HCT116 (cell line): ENCODE data around the gene RXRA. TPM values are rescaled to one million over a fixed set of nuclear protein-coding genes. Genes with fewer than 3 reads are reported as not detected.

Experiments
- ATAC-seq: fragments of 200-7000 bp; cut with Tn5 transposase; 2 replicates; pipeline ENCODE4 v1.9.1; 2020; ENCODE audit warnings: mild to moderate bottlenecking, moderate library complexity
- BruUV-seq: library from RNA; stranded (reverse); fragments of 400-500 nt; replicated peaks from 2 replicates; lab custom pipeline; 2021; lab: Mats Ljungman, UMichigan
- CTCF ChIA-PET: fragments of 300-600 bp; sonication (Branson Sonifier 250); formaldehyde crosslinking; loops from one replicate; lab custom pipeline; 2021; ENCODE audit warnings: antibody characterized with exemption; lab: Charles Lee
- POLR2A ChIA-PET: fragments of 300-600, 350-600 bp; sonication (Branson Sonifier 250); formaldehyde crosslinking; loops from one replicate; lab custom pipeline; 2021; ENCODE audit warnings: antibody characterized with exemption; lab: Charles Lee
- RAD21 ChIA-PET, 2 experiments: fragments of 300-600 bp; sonication (Branson Sonifier 250); formaldehyde crosslinking; loops; one replicate each; lab custom pipeline; 2023; ENCODE audit warnings: low total read pairs in 2 of 2; ENCODE audit not compliant: uncharacterized antibody in 2 of 2, unreplicated experiment in 2 of 2, low non-redundant PET in 1 of 2; lab: Charles Lee
- DNase-seq: peaks from one replicate; pipeline ENCODE4 v3.0.0-alpha.2; 2010; ENCODE audit warnings: low read depth, low spot score
- H2AFZ ChIP-seq: fragments of 200-600 bp; shearing (Covaris generic), sonication (generic); 2 replicates; pipeline ENCODE4 v1.6.1; 2017; ENCODE audit warnings: low read depth, mixed run types, mixed read lengths, antibody characterized with exemption, low read length; ENCODE audit not compliant: poor library complexity, severe bottlenecking
- H3K27ac ChIP-seq: 2 replicates; pipeline ENCODE4 v1.5.1; 2012; ENCODE audit warnings: low read depth, low read length
- H3K27me3 ChIP-seq: fragments of 200-600 bp; sonication (generic); 2 replicates; pipeline ENCODE4 v1.6.1; 2016; ENCODE audit warnings: mixed run types, low read length, mixed read lengths; ENCODE audit not compliant: insufficient read depth
- H3K36me3 ChIP-seq, 2 experiments: fragments of 200-500 bp in 1 of 2; fragments of 200-600 bp in 1 of 2; sonication (Bioruptor generic) in 1 of 2; sonication (generic) in 1 of 2; 2 replicates each; pipeline versions ENCODE4 v1.5.1 to v1.6.1; 2014 to 2016; ENCODE audit warnings: low read length in 2 of 2, inconsistent platforms in 1 of 2, mixed read lengths in 1 of 2, mixed run types in 1 of 2; ENCODE audit not compliant: insufficient read depth in 2 of 2, control insufficient read depth in 1 of 2
- H3K4me1 ChIP-seq, 2 experiments: fragments of 200-600 bp in 1 of 2; sonication (generic) in 1 of 2; 2 replicates each; pipeline versions ENCODE4 v1.5.1 to v1.6.1; 2012 to 2017; ENCODE audit warnings: low read length in 2 of 2, inconsistent platforms in 1 of 2, mild to moderate bottlenecking in 1 of 2, mixed read lengths in 1 of 2, mixed run types in 1 of 2, moderate library complexity in 1 of 2; ENCODE audit not compliant: insufficient read depth in 2 of 2, control insufficient read depth in 1 of 2
- H3K4me2 ChIP-seq: fragments of 200-600 bp; sonication (generic); 2 replicates; pipeline ENCODE4 v1.6.1; 2017; ENCODE audit warnings: mixed run types, low read length, mixed read lengths
- H3K4me3 ChIP-seq, 2 experiments: fragments of 200-600 bp in 1 of 2; sonication (generic) in 1 of 2; replicated peaks in 1 of 2; 2 replicates each; pipeline ENCODE4 v1.5.1; 2011 to 2016; ENCODE audit warnings: low read length in 2 of 2, control low read depth in 1 of 2, low read depth in 1 of 2, mild to moderate bottlenecking in 1 of 2, mixed read lengths in 1 of 2, mixed run types in 1 of 2
- H3K79me2 ChIP-seq: fragments of 200-600 bp; sonication (generic); 2 replicates; pipeline ENCODE4 v1.6.1; 2017; ENCODE audit warnings: mild to moderate bottlenecking, mixed run types, low read length, moderate library complexity, mixed read lengths; ENCODE audit not compliant: insufficient read depth
- H3K9ac ChIP-seq: fragments of 200-600 bp; sonication (generic); 2 replicates; pipeline ENCODE4 v1.6.1; 2016; ENCODE audit warnings: low read length, mixed read lengths
- H3K9me2 ChIP-seq: fragments of 200-600 bp; sonication (generic), shearing (Covaris generic); 2 replicates; pipeline ENCODE4 v1.6.1; 2017; ENCODE audit warnings: mixed run types, mild to moderate bottlenecking, moderate library complexity; ENCODE audit not compliant: insufficient read depth
- H3K9me3 ChIP-seq, 2 experiments: fragments of 200-500 bp in 1 of 2; fragments of 200-600 bp in 1 of 2; sonication (Bioruptor generic) in 1 of 2; sonication (generic) in 1 of 2; 2 replicates each; pipeline ENCODE4 v1.6.1; 2014 to 2017; ENCODE audit warnings: low read length in 2 of 2, mixed read lengths in 2 of 2, inconsistent platforms in 1 of 2, low read depth in 1 of 2, mild to moderate bottlenecking in 1 of 2, mixed run types in 1 of 2, moderate library complexity in 1 of 2; ENCODE audit not compliant: control insufficient read depth in 1 of 2, insufficient read depth in 1 of 2
- H4K20me1 ChIP-seq: fragments of 200-600 bp; sonication (generic), shearing (Covaris generic); 2 replicates; pipeline ENCODE4 v1.6.1; 2017; ENCODE audit warnings: mixed run types, mild to moderate bottlenecking, moderate library complexity; ENCODE audit not compliant: insufficient read depth
- CEBPB ChIP-seq: IDR thresholded peaks from 2 replicates; pipeline ENCODE4 v1.6.1; 2012; ENCODE audit warnings: low read depth
- CTCF ChIP-seq, 3 experiments: fragments of 200-600 bp in 1 of 3; sonication (generic) in 1 of 3; IDR thresholded peaks in 2 of 3; conservative IDR thresholded peaks in 1 of 3; 2 replicates each; pipeline ENCODE4 v1.5.1; 2012 to 2017; ENCODE audit warnings: low read depth in 2 of 3, low read length in 2 of 3, antibody characterized with exemption in 1 of 3, borderline replicate concordance in 1 of 3, control low read depth in 1 of 3, mild to moderate bottlenecking in 1 of 3, mixed read lengths in 1 of 3, mixed run types in 1 of 3, moderate library complexity in 1 of 3; ENCODE audit not compliant: insufficient read depth in 1 of 3
- EGR1 ChIP-seq: IDR thresholded peaks from 2 replicates; pipeline ENCODE4 v1.6.1; 2012; ENCODE audit warnings: low read depth
- ELF1 ChIP-seq: IDR thresholded peaks from 2 replicates; pipeline ENCODE4 v1.6.1; 2012; ENCODE audit warnings: low read depth, borderline replicate concordance
- EZH2 ChIP-seq: fragments of 200-600 bp; sonication (generic); IDR thresholded peaks from 2 replicates; pipeline ENCODE4 v1.6.1; 2017; ENCODE audit warnings: antibody characterized with exemption, mixed run types
- EZH2phosphoT487 ChIP-seq: fragments of 200-600 bp; IDR thresholded peaks from 2 replicates; pipeline ENCODE4 v1.6.1; 2018; ENCODE audit warnings: antibody characterized with exemption, borderline replicate concordance
- FOSL1 ChIP-seq: IDR thresholded peaks from 2 replicates; pipeline ENCODE4 v1.6.1; 2012; ENCODE audit warnings: low read depth
- JUND ChIP-seq: IDR thresholded peaks from 2 replicates; pipeline ENCODE4 v1.6.1; 2012
- POLR2AphosphoS5 ChIP-seq: IDR thresholded peaks from 2 replicates; pipeline ENCODE4 v1.6.1; 2011; ENCODE audit warnings: mild to moderate bottlenecking, low read depth, low read length, moderate library complexity
- RAD21 ChIP-seq: IDR thresholded peaks from 2 replicates; pipeline ENCODE4 v1.6.1; 2012; ENCODE audit warnings: low read depth, mild to moderate bottlenecking
- SP1 ChIP-seq: IDR thresholded peaks from 2 replicates; pipeline ENCODE4 v1.6.1; 2012; ENCODE audit warnings: low read depth
- SRF ChIP-seq: IDR thresholded peaks from 2 replicates; pipeline ENCODE4 v1.6.1; 2012; ENCODE audit warnings: low read depth
- TCF7L2 ChIP-seq: IDR thresholded peaks from 2 replicates; pipeline ENCODE4 v1.7.0; 2011; ENCODE audit warnings: borderline replicate concordance, inconsistent platforms; ENCODE audit not compliant: insufficient read depth, insufficient read length; ENCODE audit errors: extremely low read depth
- ZFX ChIP-seq: fragments of 450-650 bp; IDR thresholded peaks from 2 replicates; pipeline ENCODE4 v1.6.1; 2017
- intact Hi-C: fragments of 100-400 bp; cut with micrococcal nuclease; formaldehyde crosslinking; loops from 2 replicates; pipeline ENCODE4 v1.10.0; 2022
- total RNA-seq: library from RNA; stranded (reverse); gene quantifications from one replicate; pipeline ENCODE4 v1.2.1, GENCODE V29; 2021; ENCODE audit not compliant: unreplicated experiment
- TF ChIP-seq, protein P1 (sequence below): IDR thresholded peaks from 2 replicates; pipeline ENCODE4 v1.6.1; 2012
- TF ChIP-seq, protein P2 (sequence below): IDR thresholded peaks from 2 replicates; pipeline ENCODE4 v1.6.1; 2011; ENCODE audit warnings: mild to moderate bottlenecking, low read length, moderate library complexity; ENCODE audit not compliant: insufficient replicate concordance; ENCODE audit errors: extremely low read depth
- TF ChIP-seq, protein P3 (sequence below): IDR thresholded peaks from 2 replicates; pipeline ENCODE4 v1.6.1; 2012

The RXRA gene
- total RNA-seq, 1 experiment from 2014 or later, result 43.9 TPM

- TF ChIP-seq, protein P1, sequence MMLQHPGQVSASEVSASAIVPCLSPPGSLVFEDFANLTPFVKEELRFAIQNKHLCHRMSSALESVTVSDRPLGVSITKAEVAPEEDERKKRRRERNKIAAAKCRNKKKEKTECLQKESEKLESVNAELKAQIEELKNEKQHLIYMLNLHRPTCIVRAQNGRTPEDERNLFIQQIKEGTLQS, result no peak
- TF ChIP-seq FOSL1, result no peak
- TF ChIP-seq SRF, result no peak
These were observed 65.3 kb downstream of the RXRA start (continued) for GRCh38 chr9:134391319-134392231.

- Histone ChIP-seq H4K20me1 (no peaks in the 10 kb centered on the region), H3K27me3 (no peaks in the 10 kb centered on the region), H3K4me3 (no peak overlapping the region), H3K9ac (no peak overlapping the region), H2AFZ (no peak overlapping the region), H3K27ac (no peak overlapping the region), H3K4me2 (no peak overlapping the region), H3K9me3 (no peaks in the 10 kb centered on the region), H3K79me2 (peaks cover 35% of the 10 kb centered on the region; the same call in 1 of the 2 replicates), H3K36me3 (no peaks in the 10 kb centered on the region), H3K9me2 (no peaks in the 10 kb centered on the region), H3K4me1 (no peaks in the 10 kb centered on the region)
- no TSS peak for BruUV-seq
- ChIA-PET RAD21 (no interaction called here), CTCF (no interaction called here), POLR2A (no interaction called here)
- intact Hi-C loops, result no loop called here
- DNase-seq (no peak), ATAC-seq (no peak)
- TF ChIP-seq CEBPB, result no peak
- TF ChIP-seq CTCF (IDR thresholded peaks at IDR 0.05 in 2 of 3, conservative IDR thresholded peaks at IDR 0.05 in 1 of 3; ENCODE audit: borderline replicate concordance in 1 of 3, insufficient read depth in 1 of 3, low read depth in 2 of 3, low read length in 2 of 3), result no peak
- TF ChIP-seq, protein P2, sequence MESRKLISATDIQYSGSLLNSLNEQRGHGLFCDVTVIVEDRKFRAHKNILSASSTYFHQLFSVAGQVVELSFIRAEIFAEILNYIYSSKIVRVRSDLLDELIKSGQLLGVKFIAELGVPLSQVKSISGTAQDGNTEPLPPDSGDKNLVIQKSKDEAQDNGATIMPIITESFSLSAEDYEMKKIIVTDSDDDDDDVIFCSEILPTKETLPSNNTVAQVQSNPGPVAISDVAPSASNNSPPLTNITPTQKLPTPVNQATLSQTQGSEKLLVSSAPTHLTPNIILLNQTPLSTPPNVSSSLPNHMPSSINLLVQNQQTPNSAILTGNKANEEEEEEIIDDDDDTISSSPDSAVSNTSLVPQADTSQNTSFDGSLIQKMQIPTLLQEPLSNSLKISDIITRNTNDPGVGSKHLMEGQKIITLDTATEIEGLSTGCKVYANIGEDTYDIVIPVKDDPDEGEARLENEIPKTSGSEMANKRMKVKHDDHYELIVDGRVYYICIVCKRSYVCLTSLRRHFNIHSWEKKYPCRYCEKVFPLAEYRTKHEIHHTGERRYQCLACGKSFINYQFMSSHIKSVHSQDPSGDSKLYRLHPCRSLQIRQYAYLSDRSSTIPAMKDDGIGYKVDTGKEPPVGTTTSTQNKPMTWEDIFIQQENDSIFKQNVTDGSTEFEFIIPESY, result no peak
- no peak for TF ChIP-seq ZFX
- no peak for TF ChIP-seq SP1
- TF ChIP-seq, protein P3, sequence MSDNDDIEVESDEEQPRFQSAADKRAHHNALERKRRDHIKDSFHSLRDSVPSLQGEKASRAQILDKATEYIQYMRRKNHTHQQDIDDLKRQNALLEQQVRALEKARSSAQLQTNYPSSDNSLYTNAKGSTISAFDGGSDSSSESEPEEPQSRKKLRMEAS, result no peak
- no peak for TF ChIP-seq EZH2phosphoT487
- no peak for TF ChIP-seq JUND
- no peak for TF ChIP-seq EGR1
- TF ChIP-seq, protein P1, result no peak
- no peak for TF ChIP-seq TCF7L2
- TF ChIP-seq RAD21, result no peak
- TF ChIP-seq EZH2, result no peak
- no peak for TF ChIP-seq POLR2AphosphoS5
- TF ChIP-seq ELF1, result no peak
These were observed 66.6 kb downstream of the RXRA start for GRCh38 chr9:134392900-134393299.
